ENCODE results near the gene ASS1.

ASS1 gene

GRCh38 chr9:130537346-130538050, 92.7 kb downstream of the ASS1 start:
- peak; percentile 35 for DNase-seq

GRCh38 chr9:130539420-130540223, 94.9 kb downstream of the ASS1 start:
- peak; percentile 62 for DNase-seq

- DNase-seq: no peak
Observed at GRCh38 chr9:130541533-130541932, 96.8 kb downstream of the ASS1 start.

- no peak for DNase-seq
Observed at GRCh38 chr9:130542038-130542437, 97.3 kb downstream of the ASS1 start.

GRCh38 chr9:130542457-130543228, 97.9 kb downstream of the ASS1 start:
- no peak for DNase-seq

GRCh38 chr9:130543368-130543767, 98.6 kb downstream of the ASS1 start:
- no peak for DNase-seq

GRCh38 chr9:130543859-130544258, 99.1 kb downstream of the ASS1 start:
- DNase-seq: no peak

GRCh38 chr9:130544364-130544763, 99.6 kb downstream of the ASS1 start:
- no peak for DNase-seq

GRCh38 chr9:130548103-130548502, 103.3 kb downstream of the ASS1 start:
- no peak for DNase-seq

- no peak for DNase-seq
Observed at GRCh38 chr9:130549093-130549735, 104.5 kb downstream of the ASS1 start.

Measured in fibroblast of skin of back (primary cell).